ENCODE measurements around the gene SH3GLB1.

SH3GLB1 gene

GRCh38 chr1:86712088-86712860 lies 7.9 kb downstream of the SH3GLB1 start:
- no peak overlapping the region for H3K4me3 ChIP-seq (ENCODE audit: low read length)
- TF ChIP-seq CTCF (conservative IDR thresholded peaks at IDR 0.05; ENCODE audit: low read length) = no peak
- DNase-seq (ENCODE audit: low read depth) = no peak

GRCh38 chr1:86713477-86713876 lies 9.1 kb downstream of the SH3GLB1 start:
- TF ChIP-seq CTCF (conservative IDR thresholded peaks at IDR 0.05; ENCODE audit: low read length) = no peak
- no peak overlapping the region for H3K4me3 ChIP-seq (ENCODE audit: low read length)
- no peak for DNase-seq (ENCODE audit: low read depth)

GRCh38 chr1:86714159-86714558 lies 9.8 kb downstream of the SH3GLB1 start:
- TF ChIP-seq CTCF (conservative IDR thresholded peaks at IDR 0.05; ENCODE audit: low read length) = no peak
- no peak overlapping the region for H3K4me3 ChIP-seq (ENCODE audit: low read length)
- peak; percentile 25 for DNase-seq (ENCODE audit: low read depth)

- H3K4me3 ChIP-seq (ENCODE audit: low read length) = no peak overlapping the region
- TF ChIP-seq CTCF (conservative IDR thresholded peaks at IDR 0.05; ENCODE audit: low read length) = no peak
- DNase-seq (ENCODE audit: low read depth) = no peak
These were observed 10.3 kb downstream of the SH3GLB1 start for GRCh38 chr1:86714561-86715244.

- TF ChIP-seq CTCF (conservative IDR thresholded peaks at IDR 0.05; ENCODE audit: low read length) = no peak
- DNase-seq (ENCODE audit: low read depth) = no peak
- H3K4me3 ChIP-seq (ENCODE audit: low read length) = no peak overlapping the region
These were observed 14.4 kb downstream of the SH3GLB1 start for GRCh38 chr1:86718786-86719185.

- no peak for DNase-seq (ENCODE audit: low read depth)
These were observed 27.0 kb downstream of the SH3GLB1 start for GRCh38 chr1:86731416-86731815.

More at GRCh38 chr1:86731416-86731815, 27.0 kb downstream of the SH3GLB1 start:
- TF ChIP-seq CTCF (conservative IDR thresholded peaks at IDR 0.05; ENCODE audit: low read length) = no peak
- no peak overlapping the region for H3K4me3 ChIP-seq (ENCODE audit: low read length)

Data from AG10803 (cell line).